Epidermal melanocyte (primary cell): ENCODE data around the gene CFAP251.
"Not testable (repeated sequence)": the region's sequence is repeated elsewhere in the genome, so short reads cannot be mapped to it uniquely, and the experiment has no call there.

Experiments
- DNase-seq: peaks from one replicate; pipeline ENCODE4 v3.0.0; 2011; ENCODE audit warnings: low spot score; ENCODE audit not compliant: insufficient read length

The CFAP251 gene

DNA sequence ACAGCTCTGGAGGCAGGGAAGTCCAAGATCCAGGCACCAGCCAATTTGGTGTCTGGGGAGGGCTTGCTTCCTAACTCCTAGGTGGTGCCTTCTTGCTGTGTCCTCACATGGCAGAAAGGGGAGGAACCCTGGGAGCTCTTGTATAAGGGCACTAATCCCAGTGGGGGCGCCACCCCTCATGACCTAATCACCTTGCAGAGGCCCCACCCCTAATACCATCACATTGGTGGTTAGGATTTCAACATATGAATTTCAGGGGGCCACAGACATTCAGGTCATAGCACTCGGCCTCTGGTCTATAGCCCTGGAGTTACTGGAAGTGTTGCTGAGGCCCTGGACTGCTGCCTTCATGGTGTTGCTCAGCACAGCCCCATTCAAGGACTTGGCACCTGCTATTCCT, 15.2 kb upstream of the CFAP251 start:
- DNase-seq = no peak

DNA sequence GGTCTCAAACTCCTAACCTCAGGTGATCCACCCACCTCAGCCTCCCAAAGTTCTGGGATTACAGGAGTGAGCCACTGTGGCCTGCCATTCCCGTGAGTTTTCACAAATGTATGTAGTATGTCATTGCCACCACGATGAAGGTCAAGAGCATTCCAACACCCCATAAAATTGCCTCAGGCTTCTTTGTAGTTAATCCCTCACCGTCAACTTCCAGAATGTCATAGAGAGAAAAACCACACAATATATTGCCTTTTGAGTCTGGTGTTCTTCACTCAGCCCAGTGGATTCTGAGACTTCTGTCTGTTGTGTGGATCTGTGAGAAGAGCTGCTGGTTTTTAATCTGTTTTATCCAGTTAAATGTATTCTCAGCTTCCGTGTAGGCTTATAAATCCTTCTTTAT, 12.6 kb upstream of the CFAP251 start:
- no peak for DNase-seq

DNA sequence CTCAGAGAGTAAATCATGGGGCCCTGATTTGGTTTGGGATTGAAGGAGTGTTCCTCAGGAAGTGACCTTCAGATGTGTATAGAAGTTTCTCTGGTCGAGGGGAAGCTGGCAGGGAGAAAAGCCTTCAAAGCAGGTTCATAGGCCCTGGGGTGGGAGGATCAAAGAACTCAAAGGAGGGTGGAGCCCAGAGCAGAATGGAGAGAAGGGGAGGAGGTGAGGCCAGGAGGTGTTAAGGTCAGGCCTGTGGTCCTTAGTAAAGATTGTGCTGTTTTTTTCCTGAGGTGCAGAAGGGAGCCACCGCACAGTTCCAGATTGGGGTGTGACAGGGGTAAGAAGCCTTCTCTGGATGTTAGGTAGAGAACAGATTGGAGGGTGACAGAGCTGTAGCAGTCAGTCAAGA, 9.7 kb upstream of the CFAP251 start:
- DNase-seq = no peak

DNA sequence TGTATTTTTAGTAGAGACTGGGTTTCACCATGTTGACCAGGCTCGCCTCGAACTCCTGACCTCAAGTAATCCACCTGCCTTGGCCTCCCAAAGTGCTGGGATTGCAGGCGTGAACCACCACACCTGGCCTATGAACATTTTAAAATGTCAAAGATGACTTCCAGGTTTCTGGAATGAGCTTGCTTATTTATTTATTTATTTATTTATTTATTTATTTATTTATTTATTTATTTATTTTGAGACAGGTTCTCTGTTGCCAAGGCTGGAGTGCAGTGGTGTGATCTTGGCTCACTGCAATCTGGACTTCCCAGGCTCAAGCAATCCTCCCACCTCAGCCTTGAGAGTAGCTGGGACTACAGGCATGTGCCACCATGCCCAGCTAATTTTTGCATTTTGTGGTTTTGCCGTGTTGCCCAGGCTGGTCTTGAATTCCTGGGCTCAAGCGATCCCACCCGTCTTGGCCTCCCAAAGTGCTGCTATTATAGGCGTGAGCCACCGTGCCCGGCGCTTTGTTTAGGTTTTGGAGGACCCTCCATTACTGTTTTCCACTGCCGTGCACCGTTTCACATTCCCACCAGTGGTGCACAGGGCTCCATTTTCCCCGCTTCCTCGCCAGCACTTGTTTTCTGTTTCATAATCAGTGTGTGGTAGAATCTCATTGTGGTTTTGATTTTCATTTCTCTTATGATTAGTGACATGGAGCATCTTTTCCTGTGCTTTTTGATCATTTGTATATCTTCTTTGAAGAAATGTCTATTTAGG, 6.4 kb upstream of the CFAP251 start:
- DNase-seq = no peak

DNA sequence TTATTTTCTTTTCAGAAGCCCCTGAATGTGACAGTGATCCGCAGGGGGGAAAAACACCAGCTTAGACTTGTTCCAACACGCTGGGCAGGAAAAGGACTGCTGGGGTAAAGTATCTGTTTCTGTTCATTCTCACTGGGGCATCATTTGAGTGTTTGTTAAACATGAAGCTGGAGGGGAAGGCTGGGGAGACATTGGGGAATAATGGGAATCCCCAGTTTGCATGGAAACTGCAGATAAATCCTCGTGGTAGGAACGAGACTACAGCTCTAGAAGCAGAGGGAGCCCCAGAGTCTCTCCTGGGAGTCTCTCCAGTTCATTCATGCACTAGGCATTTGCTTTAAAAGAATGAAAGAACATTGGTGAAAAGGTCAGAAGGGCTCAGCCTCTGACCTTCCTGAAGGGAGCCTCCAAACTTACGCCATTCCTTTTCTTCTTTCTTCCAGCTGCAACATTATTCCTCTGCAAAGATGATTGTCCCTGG, 2.5 kb upstream of the CFAP251 start:
- no peak for DNase-seq

DNA sequence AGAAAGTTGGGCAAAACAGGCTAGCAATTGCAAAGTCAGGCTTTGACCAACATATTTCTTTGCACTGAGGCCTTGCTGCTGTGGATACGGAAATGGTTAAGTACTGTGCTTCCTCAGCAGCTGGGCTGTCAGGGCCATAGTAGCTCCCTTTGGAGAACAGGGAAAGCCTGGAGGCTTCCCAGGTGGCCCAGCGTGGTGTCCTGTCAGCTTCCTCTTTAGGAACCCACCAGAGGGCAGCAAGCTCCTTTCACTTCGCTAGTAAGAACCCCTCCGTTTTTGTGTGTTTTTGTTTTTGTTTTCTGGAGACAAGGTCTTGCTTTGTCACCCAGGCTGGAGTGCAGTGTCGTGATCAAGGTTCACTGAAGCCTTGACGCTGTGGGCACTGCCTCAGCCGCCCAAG, 1.7 kb upstream of the CFAP251 start:
- DNase-seq = no peak

DNA sequence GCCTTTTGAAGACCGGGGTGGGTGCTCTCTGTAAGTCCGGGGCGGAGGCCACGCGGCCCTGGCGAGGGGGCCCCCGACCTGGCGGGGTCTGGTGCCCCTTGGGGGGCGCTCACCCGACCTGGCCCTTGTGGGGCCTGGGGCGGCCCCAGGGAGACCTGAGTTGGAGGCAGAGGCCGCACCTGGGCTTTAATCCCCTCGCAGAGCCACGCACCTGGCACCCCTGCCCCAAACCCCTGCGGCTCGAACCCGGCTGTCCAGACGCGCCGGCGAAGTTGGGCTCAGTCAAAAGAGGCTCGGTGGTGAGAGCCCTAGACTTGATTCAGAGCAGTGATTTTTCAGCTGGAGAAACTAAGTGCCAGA, 267 bp downstream of the CFAP251 start:
- DNase-seq = no peak

DNA sequence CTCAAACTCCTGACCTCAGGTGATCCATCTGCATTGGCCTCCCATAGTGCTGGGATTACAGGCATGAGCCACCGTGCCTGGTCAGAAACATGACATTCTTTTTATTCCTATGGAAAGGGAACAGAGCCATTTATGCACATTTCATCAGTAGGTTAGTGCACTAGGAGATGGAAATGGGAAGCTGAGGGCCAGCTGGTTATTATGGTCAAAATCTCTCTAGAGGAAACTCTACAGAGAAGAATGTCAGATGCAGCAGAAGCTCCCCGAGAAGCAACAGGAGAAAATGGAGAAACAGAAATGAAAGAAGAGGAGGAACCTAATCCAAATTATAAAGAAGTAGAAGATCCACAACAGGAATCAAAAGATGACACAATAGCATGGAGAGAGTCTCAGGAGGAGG, 2.7 kb downstream of the CFAP251 start:
- no peak for DNase-seq

DNA sequence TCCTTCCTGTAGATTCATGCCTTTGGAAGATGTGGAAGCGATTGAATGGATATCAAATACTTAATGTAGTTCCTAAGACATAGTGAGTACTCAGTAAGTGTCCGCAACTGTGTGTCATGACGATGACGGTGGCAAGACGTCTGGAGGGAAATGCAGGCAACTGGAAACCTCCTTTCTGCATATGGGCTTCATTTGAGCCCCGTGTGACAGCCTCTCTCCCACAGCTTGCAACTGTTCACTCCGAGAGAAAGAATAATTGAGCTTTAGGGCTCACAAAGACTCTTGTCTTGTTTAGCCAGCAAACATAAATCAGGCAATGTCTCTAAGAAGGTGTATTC, 6.9 kb downstream of the CFAP251 start:
- DNase-seq = no peak

DNA sequence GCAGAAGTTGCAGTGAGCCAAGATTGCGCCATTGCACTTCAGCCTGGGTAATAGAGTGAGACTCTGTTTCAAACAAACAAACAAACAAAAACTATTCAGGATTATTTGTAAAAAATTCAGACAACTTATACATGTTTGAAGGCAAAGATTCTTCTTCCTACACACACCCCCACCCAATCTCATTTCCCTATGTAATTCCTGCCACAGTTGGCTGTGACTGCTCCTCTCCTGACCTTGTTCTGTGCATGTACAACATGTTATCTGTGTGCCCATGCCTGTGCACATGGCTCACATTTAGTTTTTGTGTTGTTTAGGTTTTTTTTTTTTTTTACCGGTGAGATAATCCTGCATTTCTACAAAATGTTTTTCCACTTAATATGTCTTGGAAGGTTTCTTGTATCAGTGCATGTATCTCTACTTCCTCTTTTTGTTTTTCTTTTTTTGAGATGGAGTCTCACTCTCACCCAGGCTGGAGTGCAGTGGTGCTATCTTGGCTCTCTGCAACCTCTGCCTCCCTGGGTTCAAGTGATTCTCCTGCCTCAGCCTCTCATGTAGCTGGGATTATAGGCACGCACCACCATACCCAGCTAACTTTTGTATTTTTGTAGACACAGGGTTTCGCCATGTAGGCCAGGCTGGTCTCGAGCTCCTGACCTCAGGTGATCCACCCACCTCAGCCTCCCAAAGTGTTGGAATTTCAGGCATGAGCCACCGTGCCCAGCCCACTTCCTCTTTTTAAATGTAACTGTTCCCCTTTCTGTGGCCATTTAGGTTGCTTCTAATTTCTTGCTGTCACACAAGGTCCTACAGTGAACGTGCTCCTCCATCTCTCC, 8.7 kb downstream of the CFAP251 start:
- DNase-seq = no peak

DNA sequence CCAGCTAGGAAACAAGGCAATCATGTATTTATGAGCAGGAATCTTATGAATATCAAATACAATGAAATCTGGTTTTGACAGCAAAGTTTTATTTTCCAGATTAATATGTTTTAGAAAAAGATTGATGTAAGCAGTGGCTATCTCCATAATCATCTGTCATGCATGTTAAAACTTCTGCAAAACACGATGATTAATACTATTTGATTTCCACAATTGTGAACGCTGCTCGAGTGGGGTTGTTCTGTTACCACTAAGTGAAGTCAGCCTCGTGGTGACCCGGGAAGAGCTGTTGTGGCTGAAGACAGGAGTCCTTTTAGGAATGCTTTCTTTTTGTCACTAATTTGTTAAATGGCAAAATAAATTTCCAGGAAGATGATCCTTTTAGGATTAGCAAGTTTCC, 9.4 kb downstream of the CFAP251 start:
- DNase-seq = no peak

DNA sequence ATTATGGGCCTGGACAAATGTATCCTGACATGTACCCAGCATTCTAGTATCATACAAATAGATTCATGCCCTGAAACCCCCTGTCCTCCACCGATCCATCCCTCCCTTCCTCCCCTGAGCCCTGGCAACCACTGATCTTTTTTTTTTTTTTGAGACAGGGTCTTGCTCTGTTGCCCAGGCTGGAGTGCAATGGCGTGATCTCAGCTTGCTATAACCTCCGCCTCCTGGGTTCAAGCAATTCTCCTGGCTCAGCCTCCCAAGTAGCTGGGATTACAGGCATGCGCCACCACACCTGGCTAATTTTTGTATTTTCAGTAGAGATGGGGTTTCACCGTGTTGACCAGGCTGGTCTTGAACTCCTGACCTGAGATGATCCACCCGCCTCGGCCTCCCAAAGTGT, 11.2 kb downstream of the CFAP251 start:
- not testable (repeated sequence) for DNase-seq

DNA sequence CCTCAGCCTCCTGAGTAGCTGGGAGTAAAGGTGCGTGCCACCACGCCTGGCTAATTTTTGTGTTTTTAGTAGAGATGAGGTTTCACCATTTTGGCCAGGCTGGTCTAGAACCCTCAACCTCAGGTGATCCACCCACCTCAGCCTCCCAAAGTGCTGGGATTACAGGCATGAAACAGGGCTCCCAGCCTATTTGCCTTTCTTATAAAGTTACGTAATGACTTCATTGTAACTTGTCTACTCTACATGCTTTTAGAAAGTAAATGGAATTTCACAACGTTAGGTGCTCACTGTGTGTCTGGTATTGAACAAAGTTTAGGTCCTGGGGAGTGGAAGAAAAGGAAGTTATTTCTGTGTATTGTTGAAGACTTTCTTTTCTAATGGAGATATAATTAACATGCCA, 12.5 kb downstream of the CFAP251 start:
- DNase-seq = no peak

DNA sequence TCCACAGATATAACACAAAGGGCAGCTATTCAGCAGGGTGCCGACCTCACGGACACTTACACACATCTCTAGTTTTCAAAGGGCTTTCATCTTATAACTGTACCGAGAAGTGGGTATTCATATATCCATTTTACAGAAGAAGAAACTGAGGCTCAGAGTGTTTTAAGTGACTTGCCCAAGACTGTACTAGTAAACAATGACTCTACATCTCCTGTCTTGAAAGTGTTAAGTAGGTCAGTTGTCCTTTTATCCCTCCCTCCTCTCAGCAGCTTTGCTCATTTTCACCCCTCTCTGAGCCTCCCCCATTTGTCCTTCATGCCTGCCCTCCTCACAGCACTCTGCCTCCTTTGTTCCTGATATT, 13.8 kb downstream of the CFAP251 start:
- no peak for DNase-seq

DNA sequence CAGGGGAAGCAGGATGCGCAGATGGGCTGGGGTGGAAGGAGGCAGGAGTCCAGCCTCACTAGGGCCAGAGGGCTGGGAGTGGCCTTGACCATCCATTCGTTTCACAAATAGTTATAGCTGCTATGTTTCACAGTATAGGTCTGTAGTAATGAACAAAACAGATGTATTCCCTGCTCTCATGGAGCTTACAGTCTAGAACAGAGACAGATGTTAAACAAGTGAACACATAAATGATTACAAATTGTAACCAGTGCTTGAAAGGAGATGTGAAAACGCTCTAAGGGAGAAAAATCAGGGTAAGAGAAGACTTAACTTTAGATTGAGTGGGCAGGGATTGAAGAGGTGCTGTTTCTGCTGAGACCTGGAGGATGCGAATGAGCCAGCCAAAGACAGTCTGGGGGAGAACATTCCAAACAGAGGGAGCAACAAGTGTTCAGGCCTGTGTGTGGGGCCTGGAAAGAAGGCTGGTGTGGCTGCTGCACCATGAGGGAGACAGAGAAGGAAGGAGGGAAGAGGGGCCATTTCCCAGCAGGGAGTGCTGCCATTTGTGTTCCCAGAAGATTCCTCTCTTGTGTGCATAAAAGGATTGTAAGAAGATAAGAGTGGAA, 14.6 kb downstream of the CFAP251 start:
- no peak for DNase-seq

DNA sequence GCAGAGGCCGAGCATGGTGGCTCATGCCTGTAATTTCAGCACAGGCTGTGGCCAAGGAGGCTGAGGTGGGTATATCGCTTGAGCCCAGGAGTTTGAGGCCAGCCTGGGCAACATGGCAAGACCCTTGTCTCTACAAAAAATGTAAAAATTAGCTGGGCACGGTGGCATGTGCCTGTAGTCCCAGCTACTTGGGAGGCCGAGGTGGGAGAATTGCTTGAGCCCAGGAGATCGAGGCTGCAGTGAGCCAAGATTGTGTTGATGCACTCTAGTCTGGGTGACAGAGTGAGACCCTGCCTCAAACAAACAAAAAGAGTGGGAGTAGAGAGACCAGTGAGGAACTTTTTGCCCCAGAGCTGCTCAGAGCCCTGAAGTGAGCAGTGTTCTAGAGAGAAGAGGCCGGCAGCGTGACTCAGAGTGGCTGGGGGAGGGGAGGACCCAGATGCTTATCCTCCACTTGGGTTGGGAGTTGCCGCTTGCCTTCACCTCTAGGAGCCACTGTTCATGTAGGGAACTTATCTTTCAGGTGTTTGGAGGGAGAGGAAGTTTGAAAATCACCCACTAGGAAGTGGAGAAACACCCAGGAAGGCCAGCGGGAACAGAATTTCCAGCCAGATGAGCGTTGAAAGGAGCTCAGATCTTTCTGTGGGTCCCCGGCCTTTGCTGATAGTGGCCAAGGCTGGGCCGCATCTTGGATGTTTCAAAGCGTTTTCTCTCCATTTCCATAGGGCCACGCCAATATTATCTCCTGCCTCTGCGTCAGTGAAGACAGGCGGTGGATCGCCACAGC, 15.3 kb downstream of the CFAP251 start:
- DNase-seq = no peak

DNA sequence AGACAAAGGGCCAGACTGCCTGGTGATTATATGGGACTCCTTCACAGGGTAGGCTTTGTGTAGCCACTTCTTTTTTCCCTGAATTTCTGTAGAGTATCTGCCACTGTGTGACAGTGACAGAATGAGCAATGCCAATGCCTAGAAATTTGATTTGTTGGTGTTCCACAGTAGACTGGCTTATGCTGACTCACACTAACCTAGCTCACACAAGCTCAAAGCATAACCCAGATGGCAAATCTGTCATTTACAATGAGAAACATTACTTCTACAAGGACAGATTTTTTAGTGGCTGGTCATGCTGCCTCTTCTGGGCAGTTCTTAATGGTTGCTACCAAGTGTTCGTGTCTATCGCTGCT, 15.9 kb downstream of the CFAP251 start:
- no peak for DNase-seq

DNA sequence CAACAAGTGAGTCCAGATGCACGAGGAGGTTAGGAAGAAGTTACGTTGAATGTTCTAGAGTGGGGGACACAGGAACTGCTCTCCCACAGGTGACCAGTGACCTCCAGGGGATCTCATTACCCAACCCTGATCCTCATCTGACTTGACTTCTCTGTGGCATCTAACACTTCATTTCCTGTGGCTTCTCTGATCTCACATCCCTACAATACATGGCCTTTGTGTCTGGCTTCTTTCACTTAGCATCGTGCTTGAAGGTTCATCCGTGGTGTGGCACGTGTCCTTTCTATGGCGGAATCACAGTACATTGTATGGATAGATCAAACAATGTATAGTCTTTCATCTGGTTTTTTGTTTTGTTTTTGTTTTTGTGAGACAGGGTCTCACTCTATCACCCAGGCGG, 19.3 kb downstream of the CFAP251 start:
- no peak for DNase-seq

DNA sequence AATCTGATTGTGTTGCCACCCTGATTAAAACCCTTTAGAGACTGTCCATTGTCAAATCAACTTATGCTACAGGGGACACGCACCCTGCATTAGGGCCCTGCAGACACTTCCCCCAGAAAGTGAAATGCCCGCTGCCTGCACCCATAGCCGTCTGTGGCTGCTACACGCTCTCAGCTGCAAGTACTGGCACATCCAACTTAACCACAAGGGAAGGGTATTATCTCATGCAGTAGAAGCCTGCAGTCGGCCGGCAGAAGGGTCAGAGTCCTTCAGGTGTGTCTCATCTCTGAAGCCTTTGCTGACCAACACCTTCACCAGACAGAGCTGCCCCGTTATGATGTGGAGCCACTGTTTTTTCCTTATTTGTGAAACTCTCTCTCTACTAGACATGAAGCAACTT, 20.8 kb downstream of the CFAP251 start:
- no peak for DNase-seq

DNA sequence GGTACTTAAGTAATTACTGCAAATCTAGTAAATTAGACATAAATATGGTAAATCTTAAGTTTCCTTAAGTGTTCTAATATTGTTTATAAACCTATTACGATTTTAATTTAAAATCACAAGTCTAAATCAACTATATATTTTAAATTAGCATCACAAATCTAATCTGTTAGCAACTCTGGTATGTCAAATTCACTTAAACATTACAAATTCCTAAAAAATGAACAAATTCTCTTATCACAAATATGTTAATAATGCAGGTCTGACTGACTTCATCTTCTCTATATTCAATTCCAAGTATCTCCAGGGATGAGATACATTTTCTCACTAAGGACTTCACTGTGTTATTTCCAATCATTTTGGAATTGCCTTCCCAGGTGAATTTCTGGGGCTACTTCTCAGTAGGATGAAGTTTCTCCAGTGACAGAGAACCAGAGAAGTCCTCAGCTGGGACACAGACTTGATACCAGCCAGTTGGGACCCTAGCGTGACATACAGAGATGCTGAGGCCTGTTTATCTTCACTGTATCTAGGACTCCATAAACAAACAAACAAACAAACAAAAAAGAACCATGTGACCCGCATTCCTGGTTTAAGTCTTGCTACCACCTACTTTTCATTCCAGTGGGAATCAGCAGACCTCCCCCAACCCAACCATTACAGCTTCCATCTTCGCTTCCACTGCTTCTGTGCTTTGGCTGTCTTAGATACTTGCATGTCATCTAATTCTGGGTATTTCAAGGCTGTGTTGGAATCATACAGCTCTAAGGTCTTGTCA, 21.8 kb downstream of the CFAP251 start:
- no peak for DNase-seq

DNA sequence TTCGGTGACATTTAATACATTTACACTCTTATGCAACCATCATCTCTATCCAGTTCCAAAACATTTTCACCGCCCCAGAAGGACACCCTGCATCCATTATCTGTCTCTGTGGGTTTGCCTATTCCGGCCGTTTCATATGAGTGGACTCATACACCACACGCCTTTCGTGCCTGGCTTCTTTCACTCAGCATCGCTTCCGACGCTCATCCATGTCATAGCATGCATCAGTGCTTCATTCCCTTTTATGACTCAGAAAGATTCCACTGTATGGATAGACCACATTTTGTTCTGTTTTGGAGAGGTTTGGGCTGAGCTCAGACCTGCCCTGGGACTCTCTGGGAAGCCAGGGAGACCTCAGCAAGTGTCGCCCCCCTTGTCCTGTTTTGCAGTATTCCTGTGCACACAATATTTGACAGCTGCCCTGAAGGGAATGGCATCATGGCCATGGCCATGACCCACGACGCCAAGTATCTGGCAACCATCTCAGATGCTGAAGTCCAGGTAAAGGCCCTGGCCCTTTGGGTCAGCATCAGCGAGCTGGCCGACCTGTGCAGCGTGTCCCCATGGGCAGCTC, 23.8 kb downstream of the CFAP251 start:
- no peak for DNase-seq
